Subcutaneous abdominal adipose tissue (tissue), 5 donors: ENCODE measurements around the gene DPYSL3.

ENCODE experiments used
- H3K27ac ChIP-seq: one replicate; pipeline ENCODE4 v1.7.0; 2013; ENCODE audit warnings: low read depth, mild to moderate bottlenecking, inconsistent platforms, low read length, moderate library complexity
- H3K27me3 ChIP-seq, 5 donors: one replicate each; pipeline ENCODE4 v1.7.0; 2013; ENCODE audit warnings: low read length in 5 of 5, inconsistent platforms in 1 of 5; ENCODE audit not compliant: control insufficient read depth in 5 of 5, insufficient read depth in 4 of 5
- H3K36me3 ChIP-seq, 5 donors: one replicate each; pipeline ENCODE4 v1.7.0; 2013; ENCODE audit warnings: low read length in 5 of 5; ENCODE audit not compliant: control insufficient read depth in 5 of 5, insufficient read depth in 5 of 5
- H3K4me1 ChIP-seq, 5 donors: one replicate each; pipeline ENCODE4 v1.7.0; 2013; ENCODE audit warnings: low read length in 5 of 5, mild to moderate bottlenecking in 3 of 5, moderate library complexity in 1 of 5; ENCODE audit not compliant: control insufficient read depth in 5 of 5, insufficient read depth in 5 of 5
- H3K4me3 ChIP-seq, 5 donors: one replicate each; pipeline ENCODE4 v1.7.0; 2013; ENCODE audit warnings: low read length in 5 of 5, low read depth in 1 of 5
- H3K9ac ChIP-seq, 5 donors: one replicate each; pipeline ENCODE4 v1.7.0; 2013; ENCODE audit warnings: low read length in 5 of 5, mild to moderate bottlenecking in 4 of 5, moderate library complexity in 3 of 5
- H3K9me3 ChIP-seq, 5 donors: one replicate each; pipeline ENCODE4 v1.7.0; 2013; ENCODE audit warnings: low read length in 5 of 5; ENCODE audit not compliant: control insufficient read depth in 5 of 5
- donor health status: healthy.
- donor health status: healthy.
- donor health status: healthy.
- donor health status: healthy.
- donor health status: healthy.

Gene DPYSL3

GRCh38 chr5:147340941-147341340, 168.9 kb downstream of the DPYSL3 start:
- H3K27ac ChIP-seq = no peak overlapping the region
- no peaks in the 10 kb centered on the region for H3K27me3 ChIP-seq
- no peak overlapping the region for H3K4me3 ChIP-seq
- H3K9me3 ChIP-seq = peaks cover 0 to 5% (median 4%) of the 10 kb centered on the region in 5 donors
- peaks cover 0 to 7% (median 0%) of the 10 kb centered on the region in 5 donors for H3K4me1 ChIP-seq
- no peak overlapping the region for H3K9ac ChIP-seq
- H3K36me3 ChIP-seq = no peaks in the 10 kb centered on the region
